Stomach (tissue), 9 donors: ENCODE measurements around the gene DNAJA1. TPM values are rescaled to one million over a fixed set of nuclear protein-coding genes. Genes with fewer than 3 reads are reported as not detected.

ENCODE experiments used
- DNase-seq, 2 donors: peaks; one replicate each; pipeline versions ENCODE4 v3.0.0 to v3.0.0-alpha.2; 2013 to 2019
- H3K27ac ChIP-seq, 5 donors: fragments of 200-600 bp in 4 of 5; sonication (generic) in 4 of 5; one replicate each; pipeline ENCODE4 v1.5.1; 2013 to 2019; ENCODE audit warnings: mild to moderate bottlenecking in 1 of 5, moderate library complexity in 1 of 5
- H3K27me3 ChIP-seq, 3 donors: fragments of 200-600 bp; sonication (generic); one replicate each; pipeline ENCODE4 v1.5.1; 2017 to 2019; ENCODE audit warnings: mixed run types in 1 of 3
- H3K36me3 ChIP-seq, 4 donors: fragments of 200-600 bp; sonication (generic); 1 replicate in 3 of 4; 2 replicates in 1 of 4; pipeline ENCODE4 v1.5.1; 2016 to 2019
- H3K4me1 ChIP-seq, 4 donors: fragments of 200-600 bp; sonication (generic); one replicate each; pipeline ENCODE4 v1.5.1; 2016 to 2019
- H3K4me3 ChIP-seq, 4 donors: fragments of 200-600 bp; sonication (generic) in 3 of 4; one replicate each; pipeline ENCODE4 v1.5.1; 2016 to 2019; ENCODE audit warnings: mild to moderate bottlenecking in 1 of 4
- H3K9me3 ChIP-seq, 4 donors: fragments of 200-600 bp; sonication (generic); one replicate each; pipeline ENCODE4 v1.5.1; 2016 to 2019
- CTCF ChIP-seq, 7 experiments: fragments of 450-650 bp in 4 of 7; fragments of 200-600 bp in 3 of 7; sonication (generic) in 3 of 7; IDR thresholded peaks; one replicate each; pipeline ENCODE4 v1.5.1; 2016 to 2019; ENCODE audit warnings: antibody characterized with exemption in 7 of 7, control low read depth in 2 of 7, mild to moderate bottlenecking in 1 of 7
- EP300 ChIP-seq: sonication (generic); formaldehyde crosslinking; IDR thresholded peaks from one replicate; pipeline ENCODE4 v1.6.1; 2017; ENCODE audit warnings: antibody characterized with exemption
- POLR2A ChIP-seq, 4 donors: fragments of 450-650 bp; IDR thresholded peaks; one replicate each; pipeline ENCODE4 v1.6.1; 2016; ENCODE audit warnings: antibody characterized with exemption in 4 of 4, control low read depth in 2 of 4, mild to moderate bottlenecking in 1 of 4, moderate library complexity in 1 of 4
- POLR2AphosphoS5 ChIP-seq, 3 donors: sonication (generic); formaldehyde crosslinking; IDR thresholded peaks; one replicate each; pipeline ENCODE4 v1.6.1; 2016; ENCODE audit warnings: antibody characterized with exemption in 3 of 3
- WGBS, 5 donors: extraction: QIAGEN DNeasy Blood & Tissue Kit in 3 of 5; methylation state at CpG; one replicate each; pipeline versions ENCODE4 v1.1.5 to v1.1.7; 2013 to 2018; 5-methylcytosine and 5-hydroxymethylcytosine counted together
- intact Hi-C: fragments of 100-400 bp; cut with DNase I; formaldehyde crosslinking; loops from one replicate; pipeline ENCODE4 v1.15.1; 2023; ENCODE audit warnings: low total_unique reads
- polyA plus RNA-seq, 3 donors: library from polyadenylated mRNA; stranded (reverse); fragments of 200-250 nt; gene quantifications; one replicate each; pipeline ENCODE4 v1.2.3, GENCODE V29; 2013
- total RNA-seq, 5 donors: library from RNA; depleted of rRNA; stranded (reverse); fragments of >200 nt; gene quantifications; one replicate each; pipeline versions ENCODE4 v1.1.0 to v1.2.3, GENCODE V29; 2014 to 2016
- donor health status: healthy with polysubstance abuse.
- donor health status: Bipolar disorder and iron deficiency.
- donor health status: healthy.

Gene DNAJA1
- total and polyA plus RNA-seq, 8 donors: 16.8 to 87.4 (median 39.3) TPM

DNA sequence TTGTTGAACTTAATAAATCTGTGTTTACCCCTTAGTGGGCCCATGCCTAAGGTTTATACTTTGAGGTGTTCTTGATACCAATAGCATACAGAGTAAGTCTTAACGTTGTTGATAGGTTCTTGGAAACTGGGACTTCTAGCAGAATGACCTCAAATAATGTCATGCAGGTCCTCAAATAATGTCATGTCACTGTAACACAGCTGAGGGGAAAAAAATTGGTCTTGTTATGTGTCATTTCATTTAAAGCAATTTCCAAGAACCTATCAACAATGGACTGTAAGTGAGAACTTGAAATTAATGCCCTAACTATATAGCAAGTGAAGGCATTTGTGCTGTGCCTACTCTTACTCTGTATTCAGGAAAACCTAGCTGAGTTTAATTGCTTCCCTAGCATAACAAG is 7.2 kb downstream of the DNAJA1 start:
- Histone ChIP-seq H3K27ac (no peak overlapping the region), H3K4me1 (peaks cover 33 to 59% (median 51%) of the 10 kb centered on the region in 4 donors), H3K27me3 (no peaks in the 10 kb centered on the region), H3K9me3 (no peaks in the 10 kb centered on the region), H3K4me3 (no peak overlapping the region), H3K36me3 (peaks cover 46 to 100% (median 97%) of the 10 kb centered on the region in 4 donors)
- WGBS, 5 donors: 26 to 50% (median 43%) methylated on average over 1 of the region's 1 CpG
- no peak for DNase-seq
- TF ChIP-seq POLR2A (IDR thresholded peaks at IDR 0.05) (no peak), POLR2AphosphoS5 (IDR thresholded peaks at IDR 0.05) (no peak), EP300 (no peak)
- intact Hi-C loops: no loop called here

GRCh38 chr9:33032865-33033264 is 7.8 kb downstream of the DNAJA1 start:
- H3K9me3 ChIP-seq: no peaks in the 10 kb centered on the region
- no peak overlapping the region for H3K27ac ChIP-seq
- no peaks in the 10 kb centered on the region for H3K27me3 ChIP-seq
- TF ChIP-seq POLR2A (IDR thresholded peaks at IDR 0.05): no peak
- no peak for TF ChIP-seq CTCF (IDR thresholded peaks at IDR 0.05)
- TF ChIP-seq POLR2AphosphoS5 (IDR thresholded peaks at IDR 0.05): no peak
- TF ChIP-seq EP300: no peak
- DNase-seq: peak in 1 of 2 donors; percentile 23
- WGBS, 5 donors: 38 to 57% (median 41%) methylated on average over 5 of the region's 5 CpGs
- intact Hi-C loops: no loop called here
- peaks cover 28 to 53% (median 46%) of the 10 kb centered on the region in 4 donors for H3K4me1 ChIP-seq
- no peak overlapping the region for H3K4me3 ChIP-seq
- H3K36me3 ChIP-seq: peaks cover 52 to 100% (median 97%) of the 10 kb centered on the region in 4 donors

DNA sequence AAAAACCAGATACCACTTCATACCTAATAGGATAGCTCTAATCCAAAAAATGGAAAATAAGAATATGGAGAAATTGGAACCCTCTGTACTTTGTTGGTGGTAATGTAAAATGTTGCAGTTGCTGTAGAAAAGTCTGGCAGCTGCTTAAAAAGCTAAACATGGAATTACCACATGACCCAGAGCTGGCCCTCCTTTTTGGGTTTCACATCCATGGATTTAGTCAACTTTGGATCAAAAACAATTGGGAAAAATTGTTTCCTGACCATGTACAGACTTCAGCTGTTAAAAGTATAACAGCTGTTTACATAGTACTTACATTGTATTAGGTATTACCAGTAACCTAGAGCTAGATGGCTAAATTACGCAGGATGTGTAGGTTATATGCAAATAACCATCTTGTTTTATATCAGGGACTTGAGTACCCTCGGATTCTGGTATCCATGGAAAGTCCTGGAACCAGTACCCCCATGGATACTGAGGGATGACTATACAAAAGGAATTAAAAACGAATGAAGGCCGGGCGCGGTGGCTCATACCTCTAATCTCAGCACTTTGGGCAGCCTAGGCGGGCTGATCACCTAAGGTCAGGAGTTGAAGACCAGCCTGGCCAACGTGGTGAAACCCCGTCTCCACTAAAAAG is 15.8 kb downstream of the DNAJA1 start:
- TF ChIP-seq CTCF (IDR thresholded peaks at IDR 0.05) (no peak), EP300 (no peak), POLR2AphosphoS5 (IDR thresholded peaks at IDR 0.05) (no peak), POLR2A (IDR thresholded peaks at IDR 0.05) (no peak)

GRCh38 chr9:33041432-33042188 is 16.5 kb downstream of the DNAJA1 start:
- Histone ChIP-seq H3K4me1 (peaks cover 4 to 27% (median 13%) of the 10 kb centered on the region in 4 donors), H3K27me3 (no peaks in the 10 kb centered on the region), H3K36me3 (peaks cover 33 to 62% (median 61%) of the 10 kb centered on the region in 4 donors), H3K9me3 (no peaks in the 10 kb centered on the region), H3K27ac (peak overlapping the region in 1 of 5 donors; percentile 46), H3K4me3 (no peak overlapping the region)
- 75 to 84% (median 83%) methylated on average over 10 of the region's 10 CpGs for WGBS, 5 donors
- intact Hi-C loops: no loop called here
- TF ChIP-seq POLR2A (IDR thresholded peaks at IDR 0.05): no peak
- TF ChIP-seq EP300: no peak
- TF ChIP-seq CTCF (IDR thresholded peaks at IDR 0.05): no peak
- TF ChIP-seq POLR2AphosphoS5 (IDR thresholded peaks at IDR 0.05): no peak
- no peak for DNase-seq

More for the DNA sequence above, 15.8 kb downstream of the DNAJA1 start:
- H3K27me3 ChIP-seq: no peaks in the 10 kb centered on the region
- H3K36me3 ChIP-seq: peaks cover 40 to 62% (median 61%) of the 10 kb centered on the region in 4 donors
- 84 to 92% (median 89%) methylated on average over 9 of the region's 9 CpGs for WGBS, 5 donors
- peak in 1 of 2 donors; percentile 25 for DNase-seq
- no peak overlapping the region for H3K4me3 ChIP-seq
- H3K4me1 ChIP-seq: peaks cover 4 to 27% (median 13%) of the 10 kb centered on the region in 4 donors
- no peaks in the 10 kb centered on the region for H3K9me3 ChIP-seq
- intact Hi-C loops: no loop called here
- H3K27ac ChIP-seq: no peak overlapping the region
